ENCODE data around the gene SFT2D2.

The SFT2D2 gene

GRCh38 chr1:168235548-168235885, 9.7 kb downstream of the SFT2D2 start:
- DNase-seq (ENCODE audit: low read depth) = peak; percentile 84
- no peak for TF ChIP-seq CTCF (conservative IDR thresholded peaks at IDR 0.05; ENCODE audit: low read length)
- no peak overlapping the region for H3K4me3 ChIP-seq (ENCODE audit: low read length)

- no peak overlapping the region for H3K4me3 ChIP-seq (ENCODE audit: low read length)
- TF ChIP-seq CTCF (conservative IDR thresholded peaks at IDR 0.05; ENCODE audit: low read length) = no peak
- DNase-seq (ENCODE audit: low read depth) = no peak
Measured at GRCh38 chr1:168235937-168236336, 10.1 kb downstream of the SFT2D2 start.

- no peak overlapping the region for H3K4me3 ChIP-seq (ENCODE audit: low read length)
- TF ChIP-seq CTCF (conservative IDR thresholded peaks at IDR 0.05; ENCODE audit: low read length) = no peak
- DNase-seq (ENCODE audit: low read depth) = no peak
Measured at GRCh38 chr1:168236836-168237611, 11.2 kb downstream of the SFT2D2 start.

GRCh38 chr1:168243198-168243597, 17.4 kb downstream of the SFT2D2 start:
- H3K4me3 ChIP-seq (ENCODE audit: low read length) = no peak overlapping the region
- no peak for TF ChIP-seq CTCF (conservative IDR thresholded peaks at IDR 0.05; ENCODE audit: low read length)
- DNase-seq (ENCODE audit: low read depth) = no peak

- H3K4me3 ChIP-seq (ENCODE audit: low read length) = no peak overlapping the region
- no peak for TF ChIP-seq CTCF (conservative IDR thresholded peaks at IDR 0.05; ENCODE audit: low read length)
- DNase-seq (ENCODE audit: low read depth) = peak; percentile 46
Measured at GRCh38 chr1:168243636-168244212, 17.9 kb downstream of the SFT2D2 start.

- TF ChIP-seq CTCF (conservative IDR thresholded peaks at IDR 0.05; ENCODE audit: low read length) = no peak
- DNase-seq (ENCODE audit: low read depth) = no peak
Measured at GRCh38 chr1:168245042-168245441, 19.2 kb downstream of the SFT2D2 start.

GRCh38 chr1:168246506-168246905, 20.7 kb downstream of the SFT2D2 start:
- no peak for TF ChIP-seq CTCF (conservative IDR thresholded peaks at IDR 0.05; ENCODE audit: low read length)
- no peak for DNase-seq (ENCODE audit: low read depth)
- H3K4me3 ChIP-seq (ENCODE audit: low read length) = no peak overlapping the region

More at GRCh38 chr1:168245042-168245441, 19.2 kb downstream of the SFT2D2 start:
- H3K4me3 ChIP-seq (ENCODE audit: low read length) = no peak overlapping the region
